SK-N-SH treated with all-trans-retinoic acid at 6 μM for 48 hours (cell line): ENCODE measurements around the gene SERPINE2.

Experiments used
- ARNTL ChIP-seq: fragments of 450-650 bp; formaldehyde crosslinking; IDR thresholded peaks from 2 replicates; pipeline ENCODE4 v1.5.0; 2020; ENCODE audit warnings: low read depth, mild to moderate bottlenecking, moderate library complexity, borderline replicate concordance
- CSRNP3 ChIP-seq: fragments of 250-450 bp; sonication (Bioruptor Pico); IDR thresholded peaks from 2 replicates; pipeline ENCODE4 v1.5.1; 2021; ENCODE audit warnings: mild to moderate bottlenecking, moderate library complexity
- ESRRG ChIP-seq: fragments of 250-450 bp; sonication (Bioruptor Pico); IDR thresholded peaks from 2 replicates; pipeline ENCODE4 v1.6.1; 2021; ENCODE audit warnings: mild to moderate bottlenecking
- GLIS3 ChIP-seq: fragments of 250-450 bp; sonication (Bioruptor Pico); IDR thresholded peaks from 2 replicates; pipeline ENCODE4 v1.5.0; 2020; ENCODE audit warnings: mild to moderate bottlenecking, moderate library complexity
- ISL1 ChIP-seq: fragments of 250-450 bp; sonication (Bioruptor Pico); IDR thresholded peaks from 2 replicates; pipeline ENCODE4 v2.1.2; 2022; ENCODE audit warnings: mild to moderate bottlenecking, moderate library complexity
- PPARA ChIP-seq: fragments of 250-450 bp; sonication (Bioruptor Pico); IDR thresholded peaks from 2 replicates; pipeline ENCODE4 v1.5.0; 2020; ENCODE audit warnings: mild to moderate bottlenecking, borderline replicate concordance
- RARB ChIP-seq: fragments of 250-450 bp; sonication (Bioruptor Pico); IDR thresholded peaks from 2 replicates; pipeline ENCODE4 v1.8.0; 2021; ENCODE audit warnings: mild to moderate bottlenecking, moderate library complexity
- TCF4 ChIP-seq: fragments of 250-450 bp; sonication (Bioruptor Pico); IDR thresholded peaks from 2 replicates; pipeline ENCODE4 v1.8.0; 2021; ENCODE audit warnings: mild to moderate bottlenecking, moderate library complexity, borderline replicate concordance
- ZC3H10 ChIP-seq: fragments of 250-450 bp; sonication (Bioruptor Pico); IDR thresholded peaks from 2 replicates; pipeline ENCODE4 v1.5.1; 2021; ENCODE audit warnings: mild to moderate bottlenecking, moderate library complexity
- ZFP3 ChIP-seq: fragments of 250-450 bp; sonication (Bioruptor Pico); IDR thresholded peaks from 2 replicates; pipeline ENCODE4 v1.5.0; 2020; ENCODE audit warnings: mild to moderate bottlenecking, moderate library complexity
- ZNF565 ChIP-seq: fragments of 450-650 bp; formaldehyde crosslinking; conservative IDR thresholded peaks from 2 replicates; pipeline ENCODE4 v1.5.0; 2020; ENCODE audit warnings: low read depth, mild to moderate bottlenecking, moderate library complexity
- ZNF70 ChIP-seq: fragments of 450-650 bp; formaldehyde crosslinking; IDR thresholded peaks from 2 replicates; pipeline ENCODE4 v1.5.0; 2020; ENCODE audit warnings: mild to moderate bottlenecking, moderate library complexity
- ZNF8 ChIP-seq: fragments of 450-650 bp; formaldehyde crosslinking; IDR thresholded peaks from 2 replicates; pipeline ENCODE4 v1.5.0; 2020; ENCODE audit warnings: mild to moderate bottlenecking, moderate library complexity
- TF ChIP-seq, protein P1 (sequence below): fragments of 250-450 bp; sonication (Bioruptor Pico); IDR thresholded peaks from 2 replicates; pipeline ENCODE4 v1.8.0; 2020; ENCODE audit warnings: mild to moderate bottlenecking, moderate library complexity, borderline replicate concordance

GRCh38 chr2:223950448-223951347 is 88.4 kb downstream of the SERPINE2 start:
- no peak for TF ChIP-seq ZNF565 (CRISPR knock-in tag)
- TF ChIP-seq CSRNP3: no peak
- no peak for TF ChIP-seq GLIS3 (CRISPR knock-in tag)
- TF ChIP-seq ZFP3 (CRISPR knock-in tag): no peak
- no peak for TF ChIP-seq ZNF8
- no peak for TF ChIP-seq ZNF70 (CRISPR knock-in tag)
- no peak for TF ChIP-seq ESRRG (CRISPR knock-in tag)
- TF ChIP-seq PPARA (CRISPR knock-in tag): no peak
- TF ChIP-seq TCF4 (CRISPR knock-in tag): no peak
- TF ChIP-seq, protein P1, sequence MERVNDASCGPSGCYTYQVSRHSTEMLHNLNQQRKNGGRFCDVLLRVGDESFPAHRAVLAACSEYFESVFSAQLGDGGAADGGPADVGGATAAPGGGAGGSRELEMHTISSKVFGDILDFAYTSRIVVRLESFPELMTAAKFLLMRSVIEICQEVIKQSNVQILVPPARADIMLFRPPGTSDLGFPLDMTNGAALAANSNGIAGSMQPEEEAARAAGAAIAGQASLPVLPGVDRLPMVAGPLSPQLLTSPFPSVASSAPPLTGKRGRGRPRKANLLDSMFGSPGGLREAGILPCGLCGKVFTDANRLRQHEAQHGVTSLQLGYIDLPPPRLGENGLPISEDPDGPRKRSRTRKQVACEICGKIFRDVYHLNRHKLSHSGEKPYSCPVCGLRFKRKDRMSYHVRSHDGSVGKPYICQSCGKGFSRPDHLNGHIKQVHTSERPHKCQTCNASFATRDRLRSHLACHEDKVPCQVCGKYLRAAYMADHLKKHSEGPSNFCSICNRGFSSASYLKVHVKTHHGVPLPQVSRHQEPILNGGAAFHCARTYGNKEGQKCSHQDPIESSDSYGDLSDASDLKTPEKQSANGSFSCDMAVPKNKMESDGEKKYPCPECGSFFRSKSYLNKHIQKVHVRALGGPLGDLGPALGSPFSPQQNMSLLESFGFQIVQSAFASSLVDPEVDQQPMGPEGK: no peak
- TF ChIP-seq ARNTL (CRISPR knock-in tag): no peak
- TF ChIP-seq ISL1 (CRISPR knock-in tag): no peak
- TF ChIP-seq ZC3H10 (CRISPR knock-in tag): no peak
- no peak for TF ChIP-seq RARB
